H1 (cell line): ENCODE results near the gene KCND3. TPM values are rescaled to one million over a fixed set of nuclear protein-coding genes. Genes with fewer than 3 reads are reported as not detected.

ENCODE experiments used
- CTCF ChIA-PET: fragments of 300-600 bp; sonication (Branson Sonifier 250); formaldehyde crosslinking; loops from one replicate; lab custom pipeline; 2021; ENCODE audit not compliant: partially characterized antibody; lab: Charles Lee
- POLR2A ChIA-PET: fragments of 300-600 bp; sonication (Branson Sonifier 250); formaldehyde crosslinking; loops from one replicate; lab custom pipeline; 2021; ENCODE audit warnings: inconsistent platforms; ENCODE audit not compliant: partially characterized antibody; lab: Charles Lee
- DNase-seq, 2 experiments: peaks; one replicate each; pipeline versions ENCODE4 v3.0.0 to v3.0.0-alpha.2; 2010 to 2022; ENCODE audit warnings: low spot score in 2 of 2, low read depth in 1 of 2, mixed read lengths in 1 of 2
- FAIRE-seq: peaks from 2 replicates; lab custom pipeline; 2011; peaks lifted over from hg19 to GRCh38; lab: Jason Lieb, UNC
- H2AFZ ChIP-seq: 2 replicates; pipeline ENCODE4 v1.8.1; 2012; ENCODE audit warnings: low read length, inconsistent platforms
- H2AK5ac ChIP-seq: 2 replicates; pipeline ENCODE4 v1.6.1; 2013; ENCODE audit warnings: low read depth, low read length
- H2BK120ac ChIP-seq: replicated peaks from 2 replicates; pipeline ENCODE3; 2013; ENCODE audit warnings: low read depth, low read length, inconsistent platforms
- H2BK12ac ChIP-seq: 2 replicates; pipeline ENCODE4 v1.6.1; 2013; ENCODE audit warnings: low read depth, low read length
- H2BK15ac ChIP-seq: 2 replicates; pipeline ENCODE4 v1.6.1; 2013; ENCODE audit warnings: low read length
- H2BK20ac ChIP-seq: 2 replicates; pipeline ENCODE4 v1.6.1; 2013; ENCODE audit warnings: low read length
- H2BK5ac ChIP-seq: 2 replicates; pipeline ENCODE4 v1.6.1; 2013; ENCODE audit warnings: low read depth, low read length
- H3K14ac ChIP-seq: 2 replicates; pipeline ENCODE4 v1.6.1; 2013; ENCODE audit warnings: inconsistent platforms; ENCODE audit not compliant: insufficient read length
- H3K18ac ChIP-seq: 2 replicates; pipeline ENCODE4 v1.6.1; 2013; ENCODE audit warnings: low read length; ENCODE audit errors: extremely low read depth
- H3K23ac ChIP-seq: 2 replicates; pipeline ENCODE4 v1.6.1; 2013; ENCODE audit warnings: inconsistent platforms; ENCODE audit not compliant: insufficient read length
- H3K23me2 ChIP-seq: 2 replicates; pipeline ENCODE4 v1.6.1; 2013; ENCODE audit warnings: low read depth, low read length
- H3K27ac ChIP-seq: 2 replicates; pipeline ENCODE4 v1.6.1; 2011; ENCODE audit warnings: low read depth, low read length, inconsistent platforms
- H3K27me3 ChIP-seq, 4 experiments: replicated peaks in 1 of 4; 1 replicate in 1 of 4; 2 replicates in 3 of 4; pipeline versions ENCODE4 v1.6.1 to v1.8.1; 2011 to 2013; ENCODE audit warnings: low read length in 3 of 4, mild to moderate bottlenecking in 3 of 4, inconsistent platforms in 2 of 4, mixed read lengths in 2 of 4, moderate library complexity in 1 of 4; ENCODE audit not compliant: control insufficient read depth in 3 of 4, insufficient read depth in 3 of 4; ENCODE audit errors: extremely low read depth in 1 of 4
- H3K36me3 ChIP-seq, 4 experiments: 2 replicates each; pipeline versions ENCODE4 v1.6.1 to v1.8.1; 2011 to 2013; ENCODE audit warnings: mild to moderate bottlenecking in 4 of 4, low read length in 3 of 4, moderate library complexity in 2 of 4, control low read depth in 1 of 4, inconsistent platforms in 1 of 4; ENCODE audit not compliant: insufficient read depth in 4 of 4, control insufficient read depth in 2 of 4
- H3K4ac ChIP-seq: replicated peaks from 2 replicates; pipeline ENCODE3; 2013; ENCODE audit warnings: low read length, low read depth, mixed read lengths, inconsistent platforms; ENCODE audit not compliant: insufficient read length
- H3K4me1 ChIP-seq, 4 experiments: replicated peaks in 1 of 4; 1 replicate in 1 of 4; 2 replicates in 3 of 4; pipeline versions ENCODE4 v1.6.1 to v1.8.1; 2011 to 2013; ENCODE audit warnings: low read length in 3 of 4, inconsistent platforms in 2 of 4, mixed read lengths in 1 of 4; ENCODE audit not compliant: insufficient read depth in 4 of 4, control insufficient read depth in 3 of 4
- H3K4me2 ChIP-seq, 2 experiments: 2 replicates each; pipeline versions ENCODE4 v1.6.1 to v1.8.1; 2011 to 2013; ENCODE audit warnings: low read depth in 2 of 2, low read length in 2 of 2, control low read depth in 1 of 2, inconsistent platforms in 1 of 2, mild to moderate bottlenecking in 1 of 2; ENCODE audit not compliant: insufficient read depth in 1 of 2
- H3K4me3 ChIP-seq, 4 experiments: fragments of 200-600, 300-600 bp in 1 of 4; sonication (generic), shearing (Covaris generic), sonication (Bioruptor Twin) in 1 of 4; 2 replicates each; pipeline versions ENCODE4 v1.5.1 to v1.8.1; 2011 to 2016; ENCODE audit warnings: low read length in 4 of 4, low read depth in 3 of 4, control low read depth in 2 of 4, inconsistent platforms in 2 of 4, mild to moderate bottlenecking in 2 of 4, mixed read lengths in 1 of 4, moderate library complexity in 1 of 4; ENCODE audit not compliant: insufficient read depth in 2 of 4; ENCODE audit errors: extremely low read depth in 1 of 4
- H3K56ac ChIP-seq: replicated peaks from 2 replicates; pipeline ENCODE3; 2013; ENCODE audit warnings: low read depth, mild to moderate bottlenecking, mixed read lengths, low read length, inconsistent platforms; ENCODE audit not compliant: insufficient read length
- H3K79me1 ChIP-seq: 2 replicates; pipeline ENCODE4 v1.6.1; 2013; ENCODE audit warnings: low read depth, low read length, control low read depth
- H3K79me2 ChIP-seq, 2 experiments: 2 replicates each; pipeline versions ENCODE4 v1.6.1 to v1.8.1; 2012 to 2013; ENCODE audit warnings: low read length in 2 of 2, mild to moderate bottlenecking in 2 of 2, inconsistent platforms in 1 of 2; ENCODE audit not compliant: insufficient read depth in 2 of 2, control insufficient read depth in 1 of 2
- H3K9ac ChIP-seq, 4 experiments: replicated peaks in 1 of 4; 1 replicate in 1 of 4; 2 replicates in 3 of 4; pipeline versions ENCODE4 v1.6.1 to v1.8.1; 2011 to 2013; ENCODE audit warnings: low read depth in 3 of 4, low read length in 3 of 4, control low read depth in 2 of 4, mild to moderate bottlenecking in 2 of 4, moderate library complexity in 2 of 4, inconsistent platforms in 1 of 4; ENCODE audit errors: extremely low read depth in 1 of 4
- H3K9me3 ChIP-seq, 2 experiments: 2 replicates each; pipeline versions ENCODE4 v1.6.1 to v1.8.1; 2012 to 2013; ENCODE audit warnings: mild to moderate bottlenecking in 2 of 2, moderate library complexity in 2 of 2, control low read depth in 1 of 2, inconsistent platforms in 1 of 2, low read depth in 1 of 2, low read length in 1 of 2, mixed read lengths in 1 of 2; ENCODE audit not compliant: insufficient read depth in 2 of 2
- H4K20me1 ChIP-seq, 2 experiments: replicated peaks in 1 of 2; 2 replicates each; pipeline versions ENCODE3 to v1.8.1; 2011 to 2013; ENCODE audit warnings: inconsistent platforms in 2 of 2, low read length in 2 of 2, mild to moderate bottlenecking in 1 of 2; ENCODE audit not compliant: insufficient read depth in 2 of 2, control insufficient read depth in 1 of 2
- H4K5ac ChIP-seq: 2 replicates; pipeline ENCODE4 v1.6.1; 2013; ENCODE audit warnings: low read length, low read depth, mixed read lengths, inconsistent platforms; ENCODE audit not compliant: insufficient read length
- H4K8ac ChIP-seq: 2 replicates; pipeline ENCODE4 v1.8.0; 2013; ENCODE audit warnings: mild to moderate bottlenecking, moderate library complexity, low read length, inconsistent platforms; ENCODE audit not compliant: insufficient read depth; ENCODE audit errors: extremely low read depth
- H4K91ac ChIP-seq: replicated peaks from 2 replicates; pipeline ENCODE3; 2013; ENCODE audit warnings: low read length, mixed read lengths, inconsistent platforms; ENCODE audit not compliant: insufficient read length
- ASH2L ChIP-seq: fragments of 200-600, 300-600 bp; sonication (generic); IDR thresholded peaks from one replicate; pipeline ENCODE4 v1.7.1; 2017; ENCODE audit warnings: low read length
- NRF1 ChIP-seq: IDR thresholded peaks from 2 replicates; pipeline ENCODE4 v1.6.1; 2011; ENCODE audit warnings: mild to moderate bottlenecking, low read depth, low read length, improper control_type of control experiment
- PHF8 ChIP-seq: fragments of 200-600 bp; sonication (generic); conservative IDR thresholded peaks from 2 replicates; pipeline ENCODE4 v1.7.1; 2012; ENCODE audit warnings: low read depth, mild to moderate bottlenecking, inconsistent platforms, low read length, moderate library complexity
- WGBS, 2 experiments: shearing (Covaris generic) in 1 of 2; methylation state at CpG; one replicate each; pipeline versions ENCODE4 v1.1.6 to v1.1.7; 2013 to 2015; ENCODE audit warnings: low lambda C conversion rate in 2 of 2, mixed read lengths in 2 of 2, inconsistent platforms in 1 of 2, low coverage in 1 of 2, missing lambda C conversion rate in 1 of 2; ENCODE audit not compliant: insufficient replicate concordance in 2 of 2, insufficient coverage in 1 of 2, insufficient read length in 1 of 2; ENCODE audit errors: extremely low coverage in 1 of 2, missing lambda C conversion rate in 1 of 2; 5-methylcytosine and 5-hydroxymethylcytosine counted together
- polyA plus RNA-seq, 7 experiments: library from polyadenylated mRNA; depleted of rRNA in 3 of 7; stranded (reverse) in 5 of 7; unstranded in 2 of 7; fragments of >200 nt in 5 of 7; fragments of 200-250 nt in 2 of 7; gene quantifications; 1 replicate in 5 of 7; 2 replicates in 1 of 7; 4 replicates in 1 of 7; pipeline versions ENCODE4 v1.2.1 to v1.2.3, GENCODE V29; 2011 to 2013; ENCODE audit warnings: missing spikeins in 2 of 7, mixed read lengths in 2 of 7
- total RNA-seq: library from RNA; stranded (reverse); fragmentation: NEBNext Ultra II Directional; extraction: Animal tissue kit (Norgen Biotek cat#: 25700); gene quantifications from 2 replicates; pipeline ENCODE4 v1.2.1, GENCODE V29; 2021

Gene KCND3
- total and polyA plus RNA-seq, 2 of the 8 experiments (the other 6 are each of a cell fraction or from before 2014, with no cell fraction given): 0.14 to 0.48 TPM

DNA sequence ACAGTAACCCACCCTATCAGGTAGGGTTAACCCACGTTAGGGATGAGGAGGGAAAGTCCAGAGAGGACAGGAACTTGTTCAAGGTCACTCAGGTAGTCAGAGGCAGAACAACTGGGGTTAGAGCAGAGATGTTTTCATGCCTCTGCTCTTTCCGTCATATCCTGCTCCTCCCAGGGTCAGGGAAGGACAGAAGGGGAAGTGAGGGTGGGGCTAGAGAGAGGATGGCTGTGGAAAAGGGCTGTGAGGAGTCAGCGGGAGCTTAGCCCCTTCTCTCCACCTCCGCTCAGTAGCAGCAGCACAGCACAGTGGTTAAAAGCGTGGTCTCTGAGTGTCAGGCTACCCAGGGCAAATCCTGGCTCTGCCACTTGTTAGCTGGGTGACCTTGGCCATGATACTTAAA, 197.2 kb downstream of the KCND3 start:
- DNase-seq (no peak), FAIRE-seq (no peak)
- Histone ChIP-seq H3K14ac (no peak overlapping the region), H2BK120ac (no peak overlapping the region), H3K4me1 (peaks cover 0 to 4% (median 0%) of the 10 kb centered on the region in 4 experiments; a peak in 1 of 7 replicates), H3K18ac (no peak overlapping the region), H3K9me3 (no peaks in the 10 kb centered on the region), H4K20me1 (no peaks in the 10 kb centered on the region), H4K91ac (no peak overlapping the region), H3K23ac (no peak overlapping the region), H2BK15ac (no peak overlapping the region), H3K27ac (no peak overlapping the region), H2BK12ac (no peak overlapping the region; the same call in 1 of the 2 replicates), H4K5ac (no peak overlapping the region), H3K56ac (no peak overlapping the region), H3K4ac (no peak overlapping the region), H2BK20ac (no peak overlapping the region), H3K4me2 (no peak overlapping the region), H3K27me3 (no peaks in the 10 kb centered on the region), H3K36me3 (no peaks in the 10 kb centered on the region), H2BK5ac (no peak overlapping the region), H3K79me1 (no peaks in the 10 kb centered on the region), H2AFZ (peak overlapping the region; percentile 92), H2AK5ac (no peak overlapping the region), H3K9ac (no peak overlapping the region), H3K23me2 (no peaks in the 10 kb centered on the region), H3K79me2 (no peaks in the 10 kb centered on the region), H3K4me3 (no peak overlapping the region), H4K8ac (no peak overlapping the region)
- ChIA-PET CTCF (interaction anchor here (0.9 to 1.1 kb wide), 2 partner anchors 17 to 24 kb away, joined by 3 read pairs; no protein-coding TSS in a partner anchor), POLR2A (no interaction called here)
- TF ChIP-seq ASH2L (no peak), PHF8 (no peak), NRF1 (no peak)
- WGBS, 2 experiments: 75% methylated on average over 5 of the region's 5 CpGs; no CpG with 5 or more reads in 1 of the 2 experiments
